HG03196 (cell line): ENCODE data around the gene GPN1.
"Not testable (repeated sequence)": the region's sequence is repeated elsewhere in the genome, so short reads cannot be mapped to it uniquely, and the experiment has no call there.

Experiments
- ATAC-seq: cut with Tn5 transposase; IDR thresholded peaks from one replicate; pipeline ENCODE4 v1.9.1; 2021; ENCODE audit not compliant: unreplicated experiment

GPN1 gene

GRCh38 chr2:27628767-27629709 is at the start of gene GPN1, which contains the start of gene CCDC121:
GPN1 (plus strand) TSS chr2:27629050; CDS start chr2:27629059, 9 bp downstream.
CCDC121 (minus strand) TSS chr2:27629012; CDS start chr2:27627799, 1,213 bp downstream.
- peak; percentile 97 for ATAC-seq

DNA sequence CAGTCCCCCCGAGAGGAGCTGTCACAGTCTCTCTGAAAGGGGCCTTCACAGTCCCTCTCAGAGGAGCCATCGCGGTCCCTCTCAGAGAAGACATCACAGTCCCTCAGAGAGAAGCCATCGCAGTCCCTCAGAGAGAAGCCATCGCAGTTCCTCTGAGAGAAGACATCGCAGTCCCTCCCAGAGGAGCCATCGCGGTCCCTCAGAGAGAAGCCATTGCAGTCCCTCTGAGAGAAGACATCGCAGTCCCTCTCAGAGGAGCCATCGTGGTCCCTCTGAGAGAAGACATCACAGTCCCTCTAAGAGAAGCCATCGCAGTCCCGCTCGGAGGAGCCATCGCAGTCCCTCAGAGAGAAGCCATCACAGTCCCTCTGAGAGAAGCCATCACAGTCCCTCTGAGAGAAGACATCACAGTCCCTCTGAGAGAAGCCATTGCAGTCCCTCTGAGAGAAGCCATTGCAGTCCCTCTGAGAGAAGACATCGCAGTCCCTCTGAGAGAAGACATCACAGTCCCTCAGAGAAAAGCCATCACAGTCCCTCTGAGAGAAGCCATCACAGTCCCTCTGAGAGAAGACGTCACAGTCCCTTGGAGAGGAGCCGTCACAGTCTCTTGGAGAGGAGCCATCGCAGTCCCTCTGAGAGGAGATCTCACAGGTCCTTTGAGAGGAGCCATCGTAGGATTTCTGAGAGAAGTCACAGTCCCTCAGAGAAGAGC is 47.3 kb upstream of the GPN1 start:
- ATAC-seq = no peak

DNA sequence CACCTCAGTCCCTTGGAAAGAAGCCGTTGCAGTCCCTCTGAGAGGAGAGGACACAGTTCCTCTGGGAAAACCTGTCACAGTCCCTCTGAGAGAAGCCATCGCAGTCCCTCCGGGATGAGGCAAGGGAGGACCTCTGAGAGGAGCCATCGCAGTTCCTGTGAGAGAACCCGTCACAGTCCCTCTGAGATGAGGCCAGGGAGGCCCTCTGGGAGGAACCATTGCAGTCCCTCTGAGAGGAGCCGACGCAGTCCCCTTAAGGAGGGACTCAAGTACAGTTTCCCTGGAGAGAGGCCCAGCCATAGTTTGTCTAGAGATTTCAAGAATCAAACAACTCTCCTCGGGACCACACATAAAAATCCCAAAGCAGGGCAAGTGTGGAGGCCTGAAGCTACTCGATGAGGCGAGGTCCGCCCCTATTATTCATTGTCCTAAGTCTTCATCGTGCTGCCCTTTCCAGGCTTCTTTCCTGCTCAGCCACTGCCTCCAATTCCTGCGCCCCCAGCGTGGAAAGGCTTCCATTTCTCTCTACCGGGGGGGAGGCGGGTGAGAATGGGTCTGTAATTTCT is 46.6 kb upstream of the GPN1 start:
- no peak for ATAC-seq

GRCh38 chr2:27582695-27583389 is 46.0 kb upstream of the GPN1 start, which contains the start of gene ZNF512:
ZNF512 (plus strand) TSS chr2:27583042; CDS start chr2:27583113, 71 bp downstream.
- ATAC-seq = peak; percentile 86

- no peak for ATAC-seq
Observed at GRCh38 chr2:27583390-27583915, 45.4 kb upstream of the GPN1 start.

DNA sequence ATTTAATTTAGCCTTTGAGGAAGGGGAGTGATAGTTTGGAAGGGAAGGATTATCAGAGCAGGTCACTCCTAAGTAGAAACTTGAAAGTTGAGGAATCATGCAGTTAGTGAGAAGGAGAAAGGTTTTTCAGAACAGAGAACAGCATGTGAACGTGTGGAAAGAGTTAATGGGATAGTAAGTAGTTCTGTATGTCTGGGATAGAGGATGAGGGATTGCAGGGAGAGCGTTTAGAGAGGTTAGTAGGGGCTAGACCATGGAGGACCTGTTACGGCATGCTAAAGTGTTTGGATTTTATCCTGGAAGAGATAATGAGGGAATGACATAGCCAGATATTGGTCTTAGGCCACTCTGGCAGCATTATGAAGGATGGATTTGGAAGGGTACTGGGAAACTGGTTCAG is 44.3 kb upstream of the GPN1 start:
- no peak for ATAC-seq

DNA sequence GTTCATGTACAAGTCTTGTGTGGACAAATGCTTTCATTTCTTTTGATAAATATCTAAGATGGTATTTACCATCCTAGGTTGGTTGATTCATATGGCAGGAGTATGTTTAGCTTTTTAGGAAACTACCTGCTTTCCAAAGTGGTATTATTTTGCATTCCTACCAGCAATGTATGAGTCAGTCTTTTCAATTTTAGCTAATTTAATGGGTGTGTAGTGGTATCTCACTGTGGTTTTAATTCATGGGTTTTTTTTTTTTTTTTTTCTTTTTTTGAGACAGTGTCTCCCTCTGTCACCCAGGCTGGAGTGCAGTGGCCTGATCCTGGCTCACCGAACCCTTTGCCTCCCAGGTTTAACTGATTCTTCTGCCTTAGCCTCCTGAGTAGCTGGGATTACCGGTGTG is 41.8 kb upstream of the GPN1 start:
- ATAC-seq = no peak

DNA sequence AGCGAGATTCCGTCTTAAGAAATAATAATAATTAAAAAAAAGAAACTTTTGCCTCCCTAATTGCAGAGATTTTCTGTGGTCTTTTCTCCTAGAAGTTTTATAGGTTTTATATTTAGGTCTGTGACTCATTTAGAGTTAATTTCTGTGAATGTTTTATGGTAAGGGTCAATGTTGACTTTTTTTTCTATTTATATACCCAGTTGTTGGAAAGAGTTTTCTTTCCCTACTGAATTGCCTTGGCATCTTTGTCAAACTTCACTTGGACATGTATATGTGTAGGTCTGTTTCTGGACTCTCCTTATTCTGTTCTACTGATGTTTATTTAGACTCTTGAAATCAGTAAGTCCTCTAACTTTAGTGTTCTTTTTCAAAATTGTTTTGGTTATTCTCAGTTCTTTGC is 40.5 kb upstream of the GPN1 start:
- ATAC-seq = no peak

DNA sequence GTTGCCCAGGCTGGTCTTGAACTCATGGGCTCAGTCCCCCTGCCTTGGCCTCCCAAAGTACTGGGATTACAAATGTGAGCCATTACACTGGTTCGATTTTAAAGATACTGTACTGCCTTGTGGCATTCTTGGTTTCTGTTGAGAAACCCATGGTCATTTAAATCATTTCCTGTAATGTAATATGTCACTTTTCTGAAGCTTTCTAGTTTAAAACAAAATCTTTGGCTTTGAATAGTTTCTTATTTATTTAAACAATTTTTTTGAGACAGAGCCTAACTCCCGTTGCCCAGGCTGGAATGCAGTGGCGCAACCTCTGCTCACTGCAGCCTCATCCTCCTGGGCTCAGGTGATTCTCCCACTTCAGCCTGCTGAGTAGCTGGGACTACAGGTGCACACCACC is 37.1 kb upstream of the GPN1 start:
- no peak for ATAC-seq

- ATAC-seq = no peak
Observed at GRCh38 chr2:27593240-27593639, 35.6 kb upstream of the GPN1 start.

DNA sequence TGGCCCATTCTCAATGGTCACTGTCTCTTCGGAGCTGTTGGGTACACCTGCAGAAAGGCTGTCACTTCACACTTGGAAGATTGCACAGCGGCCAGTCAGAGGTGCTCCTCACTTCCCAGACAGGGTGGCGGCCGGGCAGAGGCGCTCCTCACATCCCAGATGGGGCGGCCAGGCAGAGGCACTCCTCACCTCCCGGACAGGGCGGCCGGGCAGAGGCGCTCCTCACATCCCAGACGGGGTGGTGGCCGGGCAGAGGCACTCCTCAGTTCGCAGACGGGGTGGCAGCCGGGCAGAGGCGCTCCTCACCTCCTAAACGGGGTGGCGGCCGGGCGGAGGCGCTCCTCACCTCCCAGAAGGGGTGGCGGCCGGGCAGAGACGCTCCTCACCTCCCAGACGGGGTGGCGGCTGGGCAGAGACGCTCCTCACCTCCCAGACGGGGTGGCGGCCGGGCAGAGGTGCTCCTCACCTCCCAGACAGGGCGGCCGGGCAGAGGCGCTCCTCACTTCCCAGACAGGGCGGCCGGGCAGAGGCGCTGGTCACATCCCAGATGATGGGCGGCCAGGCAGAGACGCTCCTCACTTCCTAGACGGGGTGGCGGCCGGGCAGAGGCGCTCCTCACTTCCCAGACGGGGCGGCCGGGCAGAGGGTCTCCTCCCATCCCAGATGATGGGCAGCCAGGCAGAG is 34.7 kb upstream of the GPN1 start:
- not testable (repeated sequence) for ATAC-seq

GRCh38 chr2:27595412-27595811 is 33.4 kb upstream of the GPN1 start:
- ATAC-seq = not testable (repeated sequence)

GRCh38 chr2:27596627-27597026 is 32.2 kb upstream of the GPN1 start:
- ATAC-seq = no peak

DNA sequence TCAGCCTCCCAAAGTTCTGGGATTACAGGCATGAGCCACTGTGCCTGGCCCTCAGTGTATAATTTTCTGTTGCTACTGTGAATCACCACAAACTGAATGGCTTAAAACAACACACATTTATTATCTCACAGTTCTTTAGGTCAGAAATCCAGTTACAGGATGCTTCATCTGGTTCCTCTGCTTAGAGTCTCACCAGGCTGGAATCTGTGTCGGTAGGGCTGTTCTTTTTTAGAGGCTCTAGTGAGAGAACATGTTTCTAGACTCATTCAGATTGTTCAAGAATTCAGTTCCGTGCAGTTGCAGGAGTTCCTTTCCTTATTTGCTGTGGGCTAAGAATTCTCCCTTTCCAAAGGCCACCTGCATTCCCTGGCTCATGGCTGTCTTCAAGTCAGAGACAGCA is 22.2 kb upstream of the GPN1 start:
- no peak for ATAC-seq

GRCh38 chr2:27613985-27614384 is 14.9 kb upstream of the GPN1 start:
- ATAC-seq = no peak

- ATAC-seq = no peak
Observed at GRCh38 chr2:27615316-27615715, 13.5 kb upstream of the GPN1 start.

DNA sequence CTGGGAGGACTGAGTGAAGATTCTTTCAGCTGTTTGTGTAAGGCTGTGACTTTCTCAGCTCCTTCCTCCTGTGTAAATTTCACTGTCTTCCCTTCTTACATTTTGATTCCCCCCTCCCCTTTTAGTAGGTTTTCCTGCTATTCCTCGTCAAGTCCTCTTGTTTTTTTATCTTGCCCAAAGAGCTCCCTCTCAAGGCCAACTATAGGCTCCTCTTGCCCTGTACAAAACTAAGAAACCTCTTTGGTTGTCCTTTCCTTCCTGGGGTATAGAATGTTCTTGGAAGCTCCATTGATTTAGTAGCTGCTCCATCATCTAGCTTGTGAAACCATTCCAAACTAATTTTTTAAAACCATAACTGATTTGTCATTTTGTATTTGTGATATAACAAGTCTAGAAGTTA is 7.3 kb upstream of the GPN1 start:
- no peak for ATAC-seq

DNA sequence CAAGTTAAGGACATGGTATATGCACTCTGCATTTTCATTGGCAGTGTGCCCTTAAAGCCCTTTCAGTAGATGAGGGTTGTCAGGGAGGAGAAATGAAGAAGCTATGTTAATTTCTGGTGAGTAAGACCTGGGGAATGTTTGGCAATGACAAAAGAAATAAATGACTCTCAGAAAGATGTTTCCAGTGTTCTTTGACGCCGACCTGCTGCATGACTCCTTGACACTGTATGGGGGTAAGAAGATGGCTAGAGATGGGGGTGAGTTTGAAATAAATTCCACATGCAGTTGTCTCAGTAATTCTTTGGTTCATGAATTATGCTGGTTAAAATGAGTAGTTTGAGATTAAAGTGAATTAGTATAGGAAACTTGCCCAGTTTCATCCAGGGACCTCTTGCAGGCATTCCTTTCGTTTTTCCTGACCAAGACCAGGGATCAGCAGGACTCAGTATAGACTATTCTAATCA is 5.9 kb upstream of the GPN1 start:
- no peak for ATAC-seq

- ATAC-seq = no peak
Observed at GRCh38 chr2:27624943-27625342, 3.9 kb upstream of the GPN1 start.

DNA sequence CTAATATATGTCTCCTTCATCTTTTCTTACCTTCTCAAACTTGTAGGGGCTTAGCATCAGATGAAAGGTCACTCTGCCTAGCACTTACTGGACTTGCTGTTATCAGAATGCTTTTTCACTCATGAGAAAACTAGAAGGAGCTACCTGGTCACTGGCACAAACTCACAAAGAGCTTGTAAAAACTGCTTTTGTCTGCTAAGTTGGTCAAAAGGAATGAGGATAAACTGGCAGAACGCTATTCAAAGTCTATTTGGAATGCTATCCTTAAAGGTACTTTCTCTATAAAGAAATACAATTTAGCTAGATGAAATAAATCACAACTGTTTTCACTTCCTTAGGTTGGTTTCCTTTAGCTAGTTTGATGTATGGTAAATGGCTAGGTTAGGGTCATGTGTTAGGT is 2.5 kb upstream of the GPN1 start:
- not testable (repeated sequence) for ATAC-seq
